GM04503 (cell line): ENCODE measurements around the gene EVA1B.

Experiments used
- DNase-seq: peaks from one replicate; pipeline ENCODE4 v3.0.0-alpha.2; 2012; ENCODE audit warnings: low read depth

Gene EVA1B

GRCh38 chr1:36320291-36320761 is 3.1 kb downstream of the EVA1B start:
- no peak for DNase-seq

- no peak for DNase-seq
These were observed 14.0 kb downstream of the EVA1B start for GRCh38 chr1:36309397-36309796.

GRCh38 chr1:36307601-36308330 is 15.7 kb downstream of the EVA1B start:
- DNase-seq, result no peak

GRCh38 chr1:36306902-36307456 is 16.5 kb downstream of the EVA1B start:
- DNase-seq, result peak; percentile 61

- no peak for DNase-seq
These were observed 17.1 kb downstream of the EVA1B start, which contains the start of gene SH3D21 for GRCh38 chr1:36306210-36306901. Gene SH3D21, plus strand, starts transcription at chr1:36306368. Its CDS starts 53 bp downstream, at chr1:36306421.

- no peak for DNase-seq
These were observed 17.6 kb downstream of the EVA1B start for GRCh38 chr1:36305915-36306209.

GRCh38 chr1:36304970-36305914 is 18.2 kb downstream of the EVA1B start:
- DNase-seq, result no peak

GRCh38 chr1:36304521-36304920 is 18.9 kb downstream of the EVA1B start:
- no peak for DNase-seq

- DNase-seq, result no peak
These were observed 19.6 kb downstream of the EVA1B start for GRCh38 chr1:36303650-36304360.

GRCh38 chr1:36303244-36303643 is 20.2 kb downstream of the EVA1B start:
- no peak for DNase-seq

- no peak for DNase-seq
These were observed 22.2 kb downstream of the EVA1B start for GRCh38 chr1:36301220-36301619.

GRCh38 chr1:36300526-36300925 is 22.9 kb downstream of the EVA1B start:
- DNase-seq, result no peak

GRCh38 chr1:36298640-36299039 is 24.8 kb downstream of the EVA1B start:
- no peak for DNase-seq

- no peak for DNase-seq
These were observed 26.4 kb downstream of the EVA1B start for GRCh38 chr1:36297062-36297461.

- DNase-seq, result no peak
These were observed 28.1 kb downstream of the EVA1B start for GRCh38 chr1:36295390-36295789.

GRCh38 chr1:36287595-36287994 is 35.9 kb downstream of the EVA1B start:
- no peak for DNase-seq

- DNase-seq, result no peak
These were observed 36.6 kb downstream of the EVA1B start for GRCh38 chr1:36286802-36287201.

- DNase-seq, result peak; percentile 47
These were observed 37.9 kb downstream of the EVA1B start for GRCh38 chr1:36285443-36286101.

- no peak for DNase-seq
These were observed 38.9 kb downstream of the EVA1B start for GRCh38 chr1:36284517-36284916.

GRCh38 chr1:36284061-36284460 is 39.4 kb downstream of the EVA1B start:
- DNase-seq, result no peak

GRCh38 chr1:36279789-36280296 is 43.6 kb downstream of the EVA1B start:
- DNase-seq, result no peak
